HepG2 (cell line): ENCODE data around the gene SAMM50. TPM values are rescaled to one million over a fixed set of nuclear protein-coding genes. Genes with fewer than 3 reads are reported as not detected.
A peak's percentile ranks its signal among the peaks of the same experiment; 100 is the strongest.

Experiments
- AGO1 ChIP-seq: fragments of 200-400 bp; formaldehyde crosslinking; IDR thresholded peaks from 2 replicates; pipeline ENCODE4 v1.6.1; 2017; ENCODE audit warnings: mild to moderate bottlenecking, low read depth, low read length, moderate library complexity; ENCODE audit not compliant: poor library complexity, severe bottlenecking
- ARNT2 ChIP-seq: sonication (generic); formaldehyde crosslinking; IDR thresholded peaks from 2 replicates; pipeline ENCODE4 v1.8.0; 2022; ENCODE audit warnings: mild to moderate bottlenecking, low read depth, missing genetic modification reagents, moderate library complexity
- ATRX ChIP-seq: sonication (generic); formaldehyde crosslinking; IDR thresholded peaks from 2 replicates; pipeline ENCODE4 v1.4.0; 2020; ENCODE audit warnings: missing genetic modification reagents, borderline replicate concordance
- CAMTA2 ChIP-seq: sonication (generic); formaldehyde crosslinking; IDR thresholded peaks from 2 replicates; pipeline ENCODE4 v1.4.0; 2020; ENCODE audit warnings: mild to moderate bottlenecking, missing genetic modification reagents, borderline replicate concordance
- CEBPB ChIP-seq: IDR thresholded peaks from 2 replicates; pipeline ENCODE4 v1.6.1; 2011; ENCODE audit warnings: low read depth, low read length, improper control_type of control experiment, borderline replicate concordance
- CREM ChIP-seq, 2 experiments: sonication (generic) in 1 of 2; formaldehyde crosslinking in 1 of 2; IDR thresholded peaks; 2 replicates each; pipeline versions ENCODE4 v1.4.0 to v1.6.1; 2016 to 2020; ENCODE audit warnings: antibody characterized with exemption in 1 of 2, mild to moderate bottlenecking in 1 of 2, missing genetic modification reagents in 1 of 2
- ELF1 ChIP-seq: sonication (generic); formaldehyde crosslinking; IDR thresholded peaks from 2 replicates; pipeline ENCODE4 v1.4.0; 2020; ENCODE audit warnings: missing genetic modification reagents
- KDM6A ChIP-seq: IDR thresholded peaks from 2 replicates; pipeline ENCODE4 v1.6.1; 2016; ENCODE audit warnings: low read depth
- MEF2D ChIP-seq: sonication (generic); formaldehyde crosslinking; IDR thresholded peaks from 2 replicates; pipeline ENCODE4 v1.5.1; 2020; ENCODE audit warnings: mild to moderate bottlenecking, missing genetic modification reagents
- PHF8 ChIP-seq: sonication (generic); formaldehyde crosslinking; IDR thresholded peaks from 2 replicates; pipeline ENCODE4 v1.5.0; 2020; ENCODE audit warnings: missing genetic modification reagents
- REPIN1 ChIP-seq: sonication (generic); formaldehyde crosslinking; IDR thresholded peaks from 2 replicates; pipeline ENCODE4 v1.8.0; 2022; ENCODE audit warnings: missing genetic modification reagents, low read depth, mild to moderate bottlenecking, borderline replicate concordance
- ZNF260 ChIP-seq: sonication (generic); formaldehyde crosslinking; IDR thresholded peaks from 2 replicates; pipeline ENCODE4 v1.4.0; 2020; ENCODE audit warnings: missing genetic modification reagents, low read depth, mild to moderate bottlenecking, borderline replicate concordance
- ZNF33B ChIP-seq: sonication (generic); formaldehyde crosslinking; IDR thresholded peaks from 2 replicates; pipeline ENCODE4 v1.5.1; 2020; ENCODE audit warnings: mild to moderate bottlenecking, missing genetic modification reagents
- polyA plus RNA-seq, 8 experiments: library from polyadenylated mRNA; depleted of rRNA in 3 of 8; stranded (reverse) in 7 of 8; unstranded in 1 of 8; fragments of >200 nt; fragmentation: Illumina TruSeq in 4 of 8; extraction: Trizol in 4 of 8; gene quantifications; 2 replicates each; pipeline versions ENCODE4 v1.2.1 to v1.2.3, GENCODE V29; 2011 to 2016; ENCODE audit warnings: low read depth in 4 of 8, missing spikeins in 1 of 8, mixed read lengths in 1 of 8; ENCODE audit not compliant: insufficient read depth in 1 of 8
- total RNA-seq, 5 experiments: library from RNA; depleted of rRNA; stranded (reverse); fragments of >200 nt; fragmentation: Illumina TruSeq; extraction: Trizol; gene quantifications; 2 replicates each; pipeline ENCODE4 v1.2.3, GENCODE V29; 2016; ENCODE audit warnings: low read depth in 1 of 5
- TF ChIP-seq, protein P1 (sequence below): sonication (generic); formaldehyde crosslinking; IDR thresholded peaks from 2 replicates; pipeline ENCODE4 v1.4.0; 2020; ENCODE audit warnings: missing genetic modification reagents
- TF ChIP-seq, protein P2 (sequence below): sonication (generic); formaldehyde crosslinking; IDR thresholded peaks from 2 replicates; pipeline ENCODE4 v1.4.0; 2020; ENCODE audit warnings: low read depth, mild to moderate bottlenecking, missing genetic modification reagents
- TF ChIP-seq, protein P3 (sequence below): sonication (generic); formaldehyde crosslinking; IDR thresholded peaks from 2 replicates; pipeline ENCODE4 v1.4.0; 2020; ENCODE audit warnings: mild to moderate bottlenecking, missing genetic modification reagents
- TF ChIP-seq, protein P4 (sequence below): sonication (generic); formaldehyde crosslinking; IDR thresholded peaks from 2 replicates; pipeline ENCODE4 v1.4.0; 2020; ENCODE audit warnings: low read depth, missing genetic modification reagents

Gene SAMM50
- total and polyA plus RNA-seq, 2 of the 13 experiments (the other 11 are each of a cell fraction or from before 2014, with no cell fraction given), result 34.7 to 63.4 TPM

DNA sequence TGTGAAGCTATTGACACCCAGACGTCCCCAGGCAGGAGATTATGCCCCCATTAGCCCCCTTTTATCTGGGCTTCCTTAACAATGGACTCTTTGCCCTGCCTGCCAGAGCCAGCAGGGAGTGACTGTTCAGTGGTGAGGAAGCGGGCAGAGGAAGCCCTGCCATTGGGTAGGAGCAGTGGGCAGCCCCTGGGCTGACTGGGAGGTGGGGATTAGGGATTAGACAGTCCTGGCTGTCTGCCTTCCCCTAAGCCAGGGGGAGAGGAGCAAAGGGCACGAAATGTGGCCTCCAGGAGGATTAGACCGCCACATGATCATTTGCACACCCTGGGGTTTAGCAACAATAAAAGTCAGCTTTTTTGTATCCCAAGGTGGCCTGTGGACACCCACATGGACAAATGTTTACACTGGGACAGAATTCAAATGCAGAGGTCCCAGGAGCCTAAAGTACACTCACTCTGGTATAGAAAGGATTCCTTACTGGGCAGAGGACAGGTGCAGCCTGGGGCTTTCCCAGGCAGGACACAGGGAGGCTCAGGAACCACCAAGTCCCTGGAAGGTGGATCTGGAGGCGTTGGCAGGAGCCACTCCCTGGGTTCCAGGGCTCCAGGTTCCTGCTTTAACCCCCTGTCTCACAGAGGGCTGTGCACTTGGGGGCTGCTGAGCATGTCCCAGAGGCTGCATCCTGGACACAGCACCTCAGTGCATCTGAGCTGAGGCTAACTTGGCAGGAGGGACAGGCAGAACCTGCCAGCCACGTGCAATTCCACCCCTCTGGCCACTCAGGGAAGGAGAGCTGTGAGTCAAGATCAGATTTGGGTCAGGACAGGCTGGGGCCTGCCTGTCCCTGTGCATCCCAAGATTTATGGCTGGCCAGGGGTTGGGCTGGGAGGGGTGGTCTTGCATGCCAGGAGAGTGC is 29.6 kb upstream of the SAMM50 start (continued):
- TF ChIP-seq ARNT2 (peak; percentile 29; the same call in 1 of the 2 replicates), CREM (IDR thresholded peaks at IDR 0.05) (peak; percentile 68; the same call in 1 of the 2 replicates), CREM (CRISPR knock-in tag; IDR thresholded peaks at IDR 0.05) (no peak), CAMTA2 (no peak), KDM6A (CRISPR knock-in tag) (peak; percentile 66), ZNF33B (CRISPR knock-in tag) (no peak), REPIN1 (CRISPR knock-in tag) (peak; percentile 65; the same call in 1 of the 2 replicates), PHF8 (CRISPR knock-in tag) (no peak), MEF2D (no peak), AGO1 (peak; percentile 30), CEBPB (peak; percentile 80), ATRX (CRISPR knock-in tag) (no peak), ZNF260 (CRISPR knock-in tag) (no peak), ELF1 (CRISPR knock-in tag) (peak; percentile 42; the same call in 1 of the 2 replicates)
- TF ChIP-seq, protein P1, sequence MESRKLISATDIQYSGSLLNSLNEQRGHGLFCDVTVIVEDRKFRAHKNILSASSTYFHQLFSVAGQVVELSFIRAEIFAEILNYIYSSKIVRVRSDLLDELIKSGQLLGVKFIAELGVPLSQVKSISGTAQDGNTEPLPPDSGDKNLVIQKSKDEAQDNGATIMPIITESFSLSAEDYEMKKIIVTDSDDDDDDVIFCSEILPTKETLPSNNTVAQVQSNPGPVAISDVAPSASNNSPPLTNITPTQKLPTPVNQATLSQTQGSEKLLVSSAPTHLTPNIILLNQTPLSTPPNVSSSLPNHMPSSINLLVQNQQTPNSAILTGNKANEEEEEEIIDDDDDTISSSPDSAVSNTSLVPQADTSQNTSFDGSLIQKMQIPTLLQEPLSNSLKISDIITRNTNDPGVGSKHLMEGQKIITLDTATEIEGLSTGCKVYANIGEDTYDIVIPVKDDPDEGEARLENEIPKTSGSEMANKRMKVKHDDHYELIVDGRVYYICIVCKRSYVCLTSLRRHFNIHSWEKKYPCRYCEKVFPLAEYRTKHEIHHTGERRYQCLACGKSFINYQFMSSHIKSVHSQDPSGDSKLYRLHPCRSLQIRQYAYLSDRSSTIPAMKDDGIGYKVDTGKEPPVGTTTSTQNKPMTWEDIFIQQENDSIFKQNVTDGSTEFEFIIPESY, result no peak
- TF ChIP-seq, protein P2, sequence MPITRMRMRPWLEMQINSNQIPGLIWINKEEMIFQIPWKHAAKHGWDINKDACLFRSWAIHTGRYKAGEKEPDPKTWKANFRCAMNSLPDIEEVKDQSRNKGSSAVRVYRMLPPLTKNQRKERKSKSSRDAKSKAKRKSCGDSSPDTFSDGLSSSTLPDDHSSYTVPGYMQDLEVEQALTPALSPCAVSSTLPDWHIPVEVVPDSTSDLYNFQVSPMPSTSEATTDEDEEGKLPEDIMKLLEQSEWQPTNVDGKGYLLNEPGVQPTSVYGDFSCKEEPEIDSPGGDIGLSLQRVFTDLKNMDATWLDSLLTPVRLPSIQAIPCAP (CRISPR knock-in tag), result no peak
- TF ChIP-seq, protein P3, sequence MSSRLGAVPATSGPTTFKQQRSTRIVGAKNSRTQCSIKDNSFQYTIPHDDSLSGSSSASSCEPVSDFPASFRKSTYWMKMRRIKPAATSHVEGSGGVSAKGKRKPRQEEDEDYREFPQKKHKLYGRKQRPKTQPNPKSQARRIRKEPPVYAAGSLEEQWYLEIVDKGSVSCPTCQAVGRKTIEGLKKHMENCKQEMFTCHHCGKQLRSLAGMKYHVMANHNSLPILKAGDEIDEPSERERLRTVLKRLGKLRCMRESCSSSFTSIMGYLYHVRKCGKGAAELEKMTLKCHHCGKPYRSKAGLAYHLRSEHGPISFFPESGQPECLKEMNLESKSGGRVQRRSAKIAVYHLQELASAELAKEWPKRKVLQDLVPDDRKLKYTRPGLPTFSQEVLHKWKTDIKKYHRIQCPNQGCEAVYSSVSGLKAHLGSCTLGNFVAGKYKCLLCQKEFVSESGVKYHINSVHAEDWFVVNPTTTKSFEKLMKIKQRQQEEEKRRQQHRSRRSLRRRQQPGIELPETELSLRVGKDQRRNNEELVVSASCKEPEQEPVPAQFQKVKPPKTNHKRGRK (CRISPR knock-in tag), result no peak
- TF ChIP-seq, protein P4, sequence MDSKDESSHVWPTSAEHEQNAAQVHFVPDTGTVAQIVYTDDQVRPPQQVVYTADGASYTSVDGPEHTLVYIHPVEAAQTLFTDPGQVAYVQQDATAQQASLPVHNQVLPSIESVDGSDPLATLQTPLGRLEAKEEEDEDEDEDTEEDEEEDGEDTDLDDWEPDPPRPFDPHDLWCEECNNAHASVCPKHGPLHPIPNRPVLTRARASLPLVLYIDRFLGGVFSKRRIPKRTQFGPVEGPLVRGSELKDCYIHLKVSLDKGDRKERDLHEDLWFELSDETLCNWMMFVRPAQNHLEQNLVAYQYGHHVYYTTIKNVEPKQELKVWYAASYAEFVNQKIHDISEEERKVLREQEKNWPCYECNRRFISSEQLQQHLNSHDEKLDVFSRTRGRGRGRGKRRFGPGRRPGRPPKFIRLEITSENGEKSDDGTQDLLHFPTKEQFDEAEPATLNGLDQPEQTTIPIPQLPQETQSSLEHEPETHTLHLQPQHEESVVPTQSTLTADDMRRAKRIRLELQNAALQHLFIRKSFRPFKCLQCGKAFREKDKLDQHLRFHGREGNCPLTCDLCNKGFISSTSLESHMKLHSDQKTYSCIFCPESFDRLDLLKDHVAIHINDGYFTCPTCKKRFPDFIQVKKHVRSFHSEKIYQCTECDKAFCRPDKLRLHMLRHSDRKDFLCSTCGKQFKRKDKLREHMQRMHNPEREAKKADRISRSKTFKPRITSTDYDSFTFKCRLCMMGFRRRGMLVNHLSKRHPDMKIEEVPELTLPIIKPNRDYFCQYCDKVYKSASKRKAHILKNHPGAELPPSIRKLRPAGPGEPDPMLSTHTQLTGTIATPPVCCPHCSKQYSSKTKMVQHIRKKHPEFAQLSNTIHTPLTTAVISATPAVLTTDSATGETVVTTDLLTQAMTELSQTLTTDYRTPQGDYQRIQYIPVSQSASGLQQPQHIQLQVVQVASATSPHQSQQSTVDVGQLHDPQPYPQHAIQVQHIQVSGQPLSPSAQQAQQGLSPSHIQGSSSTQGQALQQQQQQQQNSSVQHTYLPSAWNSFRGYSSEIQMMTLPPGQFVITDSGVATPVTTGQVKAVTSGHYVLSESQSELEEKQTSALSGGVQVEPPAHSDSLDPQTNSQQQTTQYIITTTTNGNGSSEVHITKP (CRISPR knock-in tag), result no peak
